Stimulated activated naive CD8-positive, alpha-beta T cell treated with anti-CD3 and anti-CD28 coated beads, Interleukin-15, Interleukin-2, amounts not matched to agents 100 ng/mL and 50 ng/mL, for 24 hours (primary cell): Measurements from ENCODE around the gene PRSS50.
"Not testable (repeated sequence)": the region's sequence is repeated elsewhere in the genome, so short reads cannot be mapped to it uniquely, and the experiment has no call there.

Experiments used
- H3K27ac Mint-ChIP-seq: one replicate; pipeline ENCODE4 v1.8.0; 2021; ENCODE audit warnings: mild to moderate bottlenecking, mixed read lengths
- H3K27me3 Mint-ChIP-seq: one replicate; pipeline ENCODE4 v1.8.0; 2021; ENCODE audit warnings: mixed read lengths
- H3K36me3 Mint-ChIP-seq: one replicate; pipeline ENCODE4 v1.8.0; 2021; ENCODE audit warnings: low read depth, mixed read lengths
- H3K4me1 Mint-ChIP-seq: one replicate; pipeline ENCODE4 v1.8.0; 2021; ENCODE audit warnings: low read depth, mixed read lengths
- H3K4me3 Mint-ChIP-seq: one replicate; pipeline ENCODE4 v1.8.0; 2021; ENCODE audit warnings: mild to moderate bottlenecking, mixed read lengths
- H3K9me3 Mint-ChIP-seq: one replicate; pipeline ENCODE4 v1.8.0; 2021; ENCODE audit warnings: mixed read lengths

Gene PRSS50

GRCh38 chr3:46706771-46707582, 10.7 kb downstream of the PRSS50 start:
- Mint-ChIP-seq H3K9me3 (no peaks in the 10 kb centered on the region), H3K27ac (no peak overlapping the region), H3K4me1 (no peaks in the 10 kb centered on the region), H3K36me3 (no peaks in the 10 kb centered on the region), H3K4me3 (no peak overlapping the region), H3K27me3 (peaks cover 6% of the 10 kb centered on the region)

GRCh38 chr3:46705751-46706552, 11.7 kb downstream of the PRSS50 start:
- no peaks in the 10 kb centered on the region for H3K9me3 Mint-ChIP-seq
- no peaks in the 10 kb centered on the region for H3K36me3 Mint-ChIP-seq
- H3K27me3 Mint-ChIP-seq, result peaks cover 10% of the 10 kb centered on the region
- H3K4me1 Mint-ChIP-seq, result peaks cover 4% of the 10 kb centered on the region
- H3K4me3 Mint-ChIP-seq, result no peak overlapping the region
- no peak overlapping the region for H3K27ac Mint-ChIP-seq

- Mint-ChIP-seq H3K27me3 (peaks cover 15% of the 10 kb centered on the region), H3K36me3 (no peaks in the 10 kb centered on the region), H3K27ac (no peak overlapping the region), H3K4me3 (no peak overlapping the region), H3K9me3 (no peaks in the 10 kb centered on the region), H3K4me1 (peaks cover 4% of the 10 kb centered on the region)
Observed at GRCh38 chr3:46705022-46705530, 12.6 kb downstream of the PRSS50 start.

GRCh38 chr3:46704346-46704745, 13.3 kb downstream of the PRSS50 start:
- not testable (repeated sequence) for H3K4me3 Mint-ChIP-seq, H3K36me3 Mint-ChIP-seq, H3K27ac Mint-ChIP-seq, H3K9me3 Mint-ChIP-seq, H3K4me1 Mint-ChIP-seq
- H3K27me3 Mint-ChIP-seq, result peaks cover 15% of the 10 kb centered on the region

- Mint-ChIP-seq H3K27ac (no peak overlapping the region), H3K4me1 (peaks cover 4% of the 10 kb centered on the region), H3K36me3 (no peaks in the 10 kb centered on the region), H3K9me3 (no peaks in the 10 kb centered on the region), H3K4me3 (no peak overlapping the region), H3K27me3 (peaks cover 15% of the 10 kb centered on the region)
Observed at GRCh38 chr3:46703013-46703520, 14.6 kb downstream of the PRSS50 start.

GRCh38 chr3:46702246-46703012, 15.2 kb downstream of the PRSS50 start:
- no peaks in the 10 kb centered on the region for H3K36me3 Mint-ChIP-seq
- H3K27ac Mint-ChIP-seq, result no peak overlapping the region
- H3K27me3 Mint-ChIP-seq, result peaks cover 15% of the 10 kb centered on the region
- H3K4me3 Mint-ChIP-seq, result no peak overlapping the region
- H3K9me3 Mint-ChIP-seq, result no peaks in the 10 kb centered on the region
- H3K4me1 Mint-ChIP-seq, result peaks cover 4% of the 10 kb centered on the region

- Mint-ChIP-seq H3K27ac (no peak within 1 kb of the TSS), H3K36me3 (no peaks in the 10 kb centered on the region), H3K4me3 (no peak within 1 kb of the TSS)
Observed at GRCh38 chr3:46701181-46701939, 16.3 kb downstream of the PRSS50 start, which contains the start of gene TMIE. TSS of gene TMIE (plus strand) at chr3:46701392. CDS start at chr3:46701488, 96 bp downstream.

GRCh38 chr3:46700772-46701171, 16.9 kb downstream of the PRSS50 start:
- no peak overlapping the region for H3K27ac Mint-ChIP-seq
- H3K36me3 Mint-ChIP-seq, result no peaks in the 10 kb centered on the region
- H3K4me1 Mint-ChIP-seq, result peaks cover 7% of the 10 kb centered on the region
- no peaks in the 10 kb centered on the region for H3K9me3 Mint-ChIP-seq
- no peak overlapping the region for H3K4me3 Mint-ChIP-seq
- H3K27me3 Mint-ChIP-seq, result peaks cover 15% of the 10 kb centered on the region

More at GRCh38 chr3:46701181-46701939, 16.3 kb downstream of the PRSS50 start, which contains the start of gene TMIE:
- no peaks in the 10 kb centered on the region for H3K9me3 Mint-ChIP-seq
- H3K4me1 Mint-ChIP-seq, result peaks cover 4% of the 10 kb centered on the region
- peaks cover 15% of the 10 kb centered on the region for H3K27me3 Mint-ChIP-seq

GRCh38 chr3:46699676-46700523, 17.8 kb downstream of the PRSS50 start:
- Mint-ChIP-seq H3K4me3 (no peak overlapping the region), H3K4me1 (peaks cover 16% of the 10 kb centered on the region), H3K9me3 (no peaks in the 10 kb centered on the region), H3K36me3 (no peaks in the 10 kb centered on the region), H3K27ac (no peak overlapping the region), H3K27me3 (peaks cover 15% of the 10 kb centered on the region)

GRCh38 chr3:46695962-46696894, 21.4 kb downstream of the PRSS50 start:
- no peak overlapping the region for H3K4me3 Mint-ChIP-seq
- no peaks in the 10 kb centered on the region for H3K9me3 Mint-ChIP-seq
- peaks cover 23% of the 10 kb centered on the region for H3K4me1 Mint-ChIP-seq
- peak overlapping the region; percentile 31 for H3K27ac Mint-ChIP-seq
- H3K27me3 Mint-ChIP-seq, result peaks cover 5% of the 10 kb centered on the region
- H3K36me3 Mint-ChIP-seq, result no peaks in the 10 kb centered on the region

GRCh38 chr3:46695177-46695961, 22.3 kb downstream of the PRSS50 start:
- Mint-ChIP-seq H3K4me1 (peaks cover 23% of the 10 kb centered on the region), H3K27me3 (peaks cover 2% of the 10 kb centered on the region), H3K27ac (peak overlapping the region; percentile 65), H3K9me3 (no peaks in the 10 kb centered on the region), H3K36me3 (no peaks in the 10 kb centered on the region), H3K4me3 (no peak overlapping the region)

- H3K27me3 Mint-ChIP-seq, result no peaks in the 10 kb centered on the region
- H3K36me3 Mint-ChIP-seq, result no peaks in the 10 kb centered on the region
- peaks cover 23% of the 10 kb centered on the region for H3K4me1 Mint-ChIP-seq
- H3K27ac Mint-ChIP-seq, result no peak overlapping the region
- no peak overlapping the region for H3K4me3 Mint-ChIP-seq
- no peaks in the 10 kb centered on the region for H3K9me3 Mint-ChIP-seq
Observed at GRCh38 chr3:46694520-46694919, 23.1 kb downstream of the PRSS50 start.
